IPS DF 19.7 (cell line): Measurements from ENCODE around the gene SLC38A6.
"Not testable (repeated sequence)": the region's sequence is repeated elsewhere in the genome, so short reads cannot be mapped to it uniquely, and the experiment has no call there.

Source experiments
- DNase-seq: peaks from one replicate; pipeline ENCODE4 v3.0.0-alpha.2; 2013; ENCODE audit warnings: low read depth, low spot score

The SLC38A6 gene

GRCh38 chr14:61051051-61051450 is 70.0 kb downstream of the SLC38A6 start:
- DNase-seq = no peak

DNA sequence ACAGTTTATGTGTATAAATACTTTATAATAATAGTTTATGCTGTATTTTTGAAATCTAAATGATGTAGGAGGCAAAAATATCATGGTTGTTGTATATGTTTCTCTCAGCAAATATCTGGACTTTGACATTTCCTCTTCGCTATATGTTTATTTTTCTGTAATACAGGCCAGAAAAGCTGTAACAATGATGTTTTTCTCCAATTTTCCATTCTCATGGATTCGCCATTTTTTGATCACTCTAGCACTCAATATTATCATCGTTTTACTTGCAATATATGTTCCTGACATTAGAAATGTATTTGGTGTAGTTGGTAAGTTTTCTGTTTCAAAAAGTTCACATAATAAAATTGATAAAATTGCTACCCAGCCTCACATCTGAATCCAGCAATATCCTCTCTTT is 70.6 kb downstream of the SLC38A6 start:
- DNase-seq = no peak

GRCh38 chr14:61063461-61063860 is 82.4 kb downstream of the SLC38A6 start:
- DNase-seq = no peak

GRCh38 chr14:61064210-61064609 is 83.2 kb downstream of the SLC38A6 start:
- no peak for DNase-seq

GRCh38 chr14:61064856-61065255 is 83.8 kb downstream of the SLC38A6 start:
- DNase-seq = no peak

DNA sequence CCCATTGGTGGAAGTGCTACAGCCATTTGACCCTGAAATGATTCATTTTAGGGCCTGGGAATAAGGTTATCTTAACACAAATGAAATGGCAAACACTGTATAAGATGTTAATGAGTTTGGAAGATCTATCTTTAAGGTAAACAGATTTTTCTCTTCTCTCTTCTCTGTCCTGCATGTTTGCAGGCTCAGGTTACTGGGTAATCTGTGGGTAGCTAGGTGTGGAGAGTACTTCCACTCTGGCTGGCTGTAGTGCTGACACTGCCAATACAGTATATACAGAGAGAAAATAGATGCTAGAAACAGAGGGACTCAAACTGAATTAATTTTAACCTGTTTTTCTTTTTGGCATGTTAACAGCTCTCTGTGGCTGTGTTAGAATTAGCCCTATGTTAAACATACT is 84.6 kb downstream of the SLC38A6 start:
- no peak for DNase-seq

- not testable (repeated sequence) for DNase-seq
Measured at GRCh38 chr14:61072442-61072841, 91.4 kb downstream of the SLC38A6 start.

DNA sequence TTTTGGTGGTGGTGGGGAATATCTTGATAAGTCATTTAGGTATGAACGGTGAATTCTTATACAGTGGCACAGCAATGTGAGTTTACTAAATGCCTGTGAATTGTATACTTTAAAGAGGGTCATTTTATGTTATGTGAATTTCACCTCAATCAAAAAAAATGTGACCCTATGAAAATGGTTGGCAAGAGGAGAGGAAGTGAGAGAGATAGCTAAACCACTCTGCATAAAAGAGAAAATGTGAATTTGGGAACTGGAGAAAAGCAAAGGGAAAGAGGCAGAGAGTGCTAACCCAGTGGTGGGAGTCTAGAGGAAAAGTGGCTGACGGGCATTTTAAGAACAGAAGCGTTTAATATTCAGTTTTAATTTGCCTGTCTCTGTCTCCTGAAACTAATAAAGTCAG is 93.8 kb downstream of the SLC38A6 start:
- no peak for DNase-seq

GRCh38 chr14:61076556-61076955 is 95.5 kb downstream of the SLC38A6 start:
- no peak for DNase-seq

DNA sequence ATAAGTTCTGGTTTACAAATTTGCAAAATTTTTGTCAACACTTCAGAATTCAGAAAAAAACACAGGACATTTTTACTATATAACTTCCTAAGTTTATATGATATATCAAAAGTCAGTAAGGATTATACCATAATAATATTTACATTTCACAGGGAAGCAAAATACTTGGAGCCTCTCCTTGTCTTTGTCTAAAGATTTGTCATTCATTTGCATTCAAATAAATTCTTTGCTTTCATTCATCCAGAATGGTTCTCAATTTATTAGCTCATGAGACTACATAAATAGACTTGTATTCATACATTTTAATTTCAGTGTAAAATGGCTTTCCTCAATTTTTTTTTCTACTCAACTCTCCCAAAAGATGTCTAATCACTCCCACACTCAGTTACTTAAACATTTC is 96.4 kb downstream of the SLC38A6 start:
- DNase-seq = no peak

- DNase-seq = no peak
Measured at GRCh38 chr14:61077951-61078720, 97.1 kb downstream of the SLC38A6 start.

GRCh38 chr14:61080591-61081010 is 99.6 kb downstream of the SLC38A6 start:
- DNase-seq = no peak

DNA sequence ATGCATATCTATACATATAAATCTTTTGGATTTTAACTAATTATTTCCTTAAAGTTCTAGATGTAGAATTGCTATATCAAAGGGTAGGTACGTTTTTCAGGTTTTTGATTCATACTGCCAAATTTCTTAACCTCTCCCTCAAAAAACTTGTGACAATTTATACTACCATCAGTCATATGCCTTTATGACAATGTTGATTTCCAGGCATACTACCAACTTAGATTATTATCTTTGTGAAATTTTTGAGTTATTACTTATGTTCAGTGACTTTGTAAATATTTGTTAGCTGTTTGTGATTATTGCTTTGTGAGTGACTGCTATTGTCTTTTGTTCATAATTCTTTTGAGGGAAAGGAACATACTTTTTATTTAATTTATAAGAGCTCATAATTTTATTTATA is 107.0 kb downstream of the SLC38A6 start:
- no peak for DNase-seq

GRCh38 chr14:61089126-61089750 is 108.2 kb downstream of the SLC38A6 start:
- DNase-seq = no peak

- DNase-seq = no peak
Measured at GRCh38 chr14:61090432-61091216, 109.6 kb downstream of the SLC38A6 start.

DNA sequence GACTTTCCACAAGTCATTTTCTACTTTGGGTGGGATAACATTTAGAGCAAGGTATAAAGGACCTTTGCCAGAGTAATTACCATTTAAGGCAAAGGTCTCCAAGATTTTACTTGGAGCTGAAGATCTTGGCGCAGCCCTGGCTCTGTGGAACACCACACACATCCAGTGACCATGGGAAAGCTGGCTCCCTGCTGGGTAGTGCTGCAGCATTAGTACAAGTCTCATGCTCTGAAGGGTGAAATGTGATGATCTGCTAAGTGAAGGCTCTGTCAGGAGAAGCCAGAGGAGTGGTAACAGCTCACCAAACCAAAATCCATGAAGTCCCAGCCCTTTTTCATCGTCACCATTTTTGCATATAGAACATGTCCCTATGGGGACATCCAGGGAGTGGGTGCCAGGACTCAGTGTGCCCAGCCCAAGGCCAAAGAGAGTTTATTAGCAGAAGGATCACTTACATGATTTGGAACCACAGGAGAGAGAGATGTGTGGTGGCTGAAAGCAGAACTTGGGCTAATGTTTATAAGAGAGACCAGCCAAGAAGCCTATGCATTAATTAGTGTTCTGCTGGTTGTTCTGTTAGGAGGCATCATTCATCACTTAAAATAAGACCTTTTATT is 110.7 kb downstream of the SLC38A6 start:
- DNase-seq = no peak

DNA sequence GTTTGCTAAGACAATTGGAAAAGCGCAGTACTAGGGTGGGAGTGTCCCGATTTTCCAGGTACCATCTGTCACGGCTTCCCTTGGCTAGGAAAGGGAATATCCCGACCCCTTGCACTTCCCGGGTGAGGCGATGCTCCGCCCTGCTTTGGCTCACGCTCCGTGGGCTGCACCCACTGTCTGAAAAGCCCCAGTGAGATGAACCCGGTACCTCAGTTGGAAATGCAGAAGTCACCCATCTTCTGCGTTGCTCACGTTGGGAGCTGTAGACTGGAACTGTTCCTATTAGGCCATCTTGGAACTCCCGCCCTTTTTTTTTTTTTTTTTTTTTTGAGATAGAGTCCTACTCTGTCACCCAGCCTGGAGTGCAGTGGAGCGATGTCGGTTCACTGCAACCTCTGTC is 117.1 kb downstream of the SLC38A6 start:
- DNase-seq = not testable (repeated sequence)

DNA sequence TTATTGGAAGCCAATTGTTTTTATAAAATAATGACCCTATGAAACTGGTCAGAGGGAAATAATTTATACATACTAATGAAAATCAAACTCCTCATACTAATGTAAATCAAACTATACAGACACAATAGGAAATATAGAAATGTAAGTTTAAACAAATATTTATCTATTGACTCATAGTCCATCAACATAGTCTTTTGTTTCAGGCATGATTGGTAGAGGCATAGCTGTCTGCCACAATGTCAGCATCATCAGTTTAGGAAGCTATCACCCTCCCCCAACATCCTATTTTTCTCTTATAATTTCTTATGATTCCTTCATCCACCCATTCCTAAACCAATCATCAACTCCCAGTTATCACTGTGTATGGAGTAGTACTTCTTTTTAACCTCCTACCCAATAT is 117.7 kb downstream of the SLC38A6 start:
- DNase-seq = no peak

GRCh38 chr14:61099216-61099835 is 118.3 kb downstream of the SLC38A6 start:
- no peak for DNase-seq

- peak; percentile 61 for DNase-seq
Measured at GRCh38 chr14:61101803-61102548, 120.9 kb downstream of the SLC38A6 start.
